Measurements from ENCODE around the gene ADAMTS12. TPM values are rescaled to one million over a fixed set of nuclear protein-coding genes. Genes with fewer than 3 reads are reported as not detected.
"Not testable (repeated sequence)": the region's sequence is repeated elsewhere in the genome, so short reads cannot be mapped to it uniquely, and the experiment has no call there.

ADAMTS12 gene
- polyA plus RNA-seq, 1 donor, result 18.2 TPM

- DNase-seq, result not testable (repeated sequence)
Measured at GRCh38 chr5:33906248-33906647, 14.5 kb upstream of the ADAMTS12 start.

GRCh38 chr5:33905381-33905780 is 13.6 kb upstream of the ADAMTS12 start:
- no peak for DNase-seq

GRCh38 chr5:33903118-33903517 is 11.3 kb upstream of the ADAMTS12 start:
- no peak for DNase-seq

GRCh38 chr5:33901156-33901555 is 9.4 kb upstream of the ADAMTS12 start:
- DNase-seq, result no peak

GRCh38 chr5:33894566-33894965 is 2.8 kb upstream of the ADAMTS12 start:
- no peak for DNase-seq

- no peak for DNase-seq
Measured at GRCh38 chr5:33892620-33893137, 889 bp upstream of the ADAMTS12 start.

- no peak for DNase-seq
Measured at GRCh38 chr5:33891446-33891787, 373 bp downstream of the ADAMTS12 start.

GRCh38 chr5:33890131-33891032 is 1.4 kb downstream of the ADAMTS12 start:
- DNase-seq, result peak; percentile 46

GRCh38 chr5:33888587-33888986 is 3.2 kb downstream of the ADAMTS12 start:
- DNase-seq, result peak; percentile 47

GRCh38 chr5:33887268-33887667 is 4.5 kb downstream of the ADAMTS12 start:
- no peak for DNase-seq

- DNase-seq, result no peak
Measured at GRCh38 chr5:33886283-33886682, 5.5 kb downstream of the ADAMTS12 start.

- no peak for DNase-seq
Measured at GRCh38 chr5:33885679-33886078, 6.1 kb downstream of the ADAMTS12 start.

GRCh38 chr5:33883482-33883881 is 8.3 kb downstream of the ADAMTS12 start:
- DNase-seq, result no peak

- DNase-seq, result no peak
Measured at GRCh38 chr5:33880319-33880718, 11.5 kb downstream of the ADAMTS12 start.

GRCh38 chr5:33877449-33877848 is 14.3 kb downstream of the ADAMTS12 start:
- no peak for DNase-seq

- no peak for DNase-seq
Measured at GRCh38 chr5:33867241-33867640, 24.5 kb downstream of the ADAMTS12 start.

GRCh38 chr5:33859177-33859576 is 32.6 kb downstream of the ADAMTS12 start:
- not testable (repeated sequence) for DNase-seq

- no peak for DNase-seq
Measured at GRCh38 chr5:33857037-33857436, 34.8 kb downstream of the ADAMTS12 start.

GRCh38 chr5:33855396-33855795 is 36.4 kb downstream of the ADAMTS12 start:
- no peak for DNase-seq

- no peak for DNase-seq
Measured at GRCh38 chr5:33854733-33855151, 37.0 kb downstream of the ADAMTS12 start.

- no peak for DNase-seq
Measured at GRCh38 chr5:33852837-33853236, 39.0 kb downstream of the ADAMTS12 start.

GRCh38 chr5:33852319-33852718 is 39.5 kb downstream of the ADAMTS12 start:
- no peak for DNase-seq

- DNase-seq, result no peak
Measured at GRCh38 chr5:33850100-33850594, 41.6 kb downstream of the ADAMTS12 start.

- DNase-seq, result no peak
Measured at GRCh38 chr5:33848554-33848953, 43.2 kb downstream of the ADAMTS12 start.

Data from hindlimb muscle (tissue), 1 donor.